ENCODE results near the gene SIAH2. TPM values are rescaled to one million over a fixed set of nuclear protein-coding genes. Genes with fewer than 3 reads are reported as not detected.

The SIAH2 gene
- total RNA-seq, 2 donors from 2014 or later, result 17.1 to 30.3 TPM

- Histone ChIP-seq H3K4me1 (no peaks in the 10 kb centered on the region), H3K36me3 (replicated peaks in 1 of 2; ENCODE audit: insufficient read depth in 1 of 2, low read depth in 2 of 2) (no peaks in the 10 kb centered on the region), H3K27ac (no peak overlapping the region), H3K4me3 (no peak overlapping the region), H3K9me3 (no peaks in the 10 kb centered on the region), H3K27me3 (no peaks in the 10 kb centered on the region)
- WGBS, 2 donors, result 60 to 64% methylated on average over 2 of the region's 2 CpGs
- ATAC-seq, result no peak
- DNase-seq, result no peak
- intact Hi-C loops (cut with DNase I), result no loop called here
- no peak for TF ChIP-seq POLR2A (IDR thresholded peaks at IDR 0.05)
- no peak for TF ChIP-seq CTCF (IDR thresholded peaks at IDR 0.05)
Measured at GRCh38 chr3:150805354-150805753, 42.4 kb upstream of the SIAH2 start.

- no peak for TF ChIP-seq CTCF (IDR thresholded peaks at IDR 0.05)
- no peak for TF ChIP-seq POLR2A (IDR thresholded peaks at IDR 0.05)
- intact Hi-C loops (cut with DNase I), result no loop called here
- ATAC-seq (no peak), DNase-seq (no peak)
- H3K4me1 ChIP-seq, result peaks cover under 1% of the 10 kb centered on the region
- H3K36me3 ChIP-seq (replicated peaks in 1 of 2; ENCODE audit: insufficient read depth in 1 of 2, low read depth in 2 of 2), result no peaks in the 10 kb centered on the region
- no peak overlapping the region for H3K4me3 ChIP-seq
- no peaks in the 10 kb centered on the region for H3K9me3 ChIP-seq
- H3K27me3 ChIP-seq, result no peaks in the 10 kb centered on the region
- H3K27ac ChIP-seq, result no peak overlapping the region
- WGBS, 2 donors, result 81 to 88% methylated on average over 9 of the region's 9 CpGs
Measured at GRCh38 chr3:150803440-150803985, 40.5 kb upstream of the SIAH2 start.

- no peak overlapping the region for H3K27ac ChIP-seq
- TF ChIP-seq CTCF (IDR thresholded peaks at IDR 0.05), result no peak
- no peak for TF ChIP-seq POLR2A (IDR thresholded peaks at IDR 0.05)
- H3K27me3 ChIP-seq, result no peaks in the 10 kb centered on the region
- 84 to 88% methylated on average over 2 of the region's 2 CpGs for WGBS, 2 donors
- ATAC-seq, result no peak
- H3K9me3 ChIP-seq, result no peaks in the 10 kb centered on the region
- intact Hi-C loops (cut with DNase I), result no loop called here
- peaks cover 4% of the 10 kb centered on the region for H3K4me1 ChIP-seq
- no peak for DNase-seq
- no peaks in the 10 kb centered on the region for H3K36me3 ChIP-seq (replicated peaks in 1 of 2; ENCODE audit: insufficient read depth in 1 of 2, low read depth in 2 of 2)
- H3K4me3 ChIP-seq, result no peak overlapping the region
Measured at GRCh38 chr3:150800722-150801121, 37.8 kb upstream of the SIAH2 start.

- ATAC-seq (peak; percentile 89), DNase-seq (peak; percentile 42 to 81 (median 57))
- intact Hi-C loops (cut with DNase I), result no loop called here
Measured at GRCh38 chr3:150798122-150798618, 35.2 kb upstream of the SIAH2 start.

More at GRCh38 chr3:150798122-150798618, 35.2 kb upstream of the SIAH2 start:
- no peaks in the 10 kb centered on the region for H3K36me3 ChIP-seq (replicated peaks in 1 of 2; ENCODE audit: insufficient read depth in 1 of 2, low read depth in 2 of 2)
- no peaks in the 10 kb centered on the region for H3K27me3 ChIP-seq
- TF ChIP-seq CTCF (IDR thresholded peaks at IDR 0.05), result no peak
- TF ChIP-seq POLR2A (IDR thresholded peaks at IDR 0.05), result no peak
- no peaks in the 10 kb centered on the region for H3K9me3 ChIP-seq
- peaks cover 4% of the 10 kb centered on the region for H3K4me1 ChIP-seq
- H3K4me3 ChIP-seq, result no peak overlapping the region
- peak overlapping the region in 3 of 4 donors; percentile 27 to 77 (median 59) for H3K27ac ChIP-seq
- 0 to 12% methylated on average over 4 of the region's 4 CpGs for WGBS, 2 donors
